Liver (tissue), 9 donors: ENCODE results near the gene BID. TPM values are rescaled to one million over a fixed set of nuclear protein-coding genes. Genes with fewer than 3 reads are reported as not detected.

ENCODE experiments used
- DNase-seq: peaks from one replicate; pipeline ENCODE4 v3.0.0-alpha.2; 2017; ENCODE audit warnings: low spot score
- H3K27ac ChIP-seq, 2 donors: one replicate each; pipeline ENCODE4 v1.7.0; 2013; ENCODE audit warnings: inconsistent platforms in 2 of 2, low read length in 2 of 2, control low read depth in 1 of 2, low read depth in 1 of 2, mild to moderate bottlenecking in 1 of 2
- H3K27me3 ChIP-seq, 4 donors: one replicate each; pipeline versions ENCODE4 v1.6.1 to v1.7.0; 2013; ENCODE audit warnings: low read length in 3 of 4, inconsistent platforms in 1 of 4, mild to moderate bottlenecking in 1 of 4, moderate library complexity in 1 of 4; ENCODE audit not compliant: control insufficient read depth in 4 of 4, insufficient read depth in 4 of 4
- H3K36me3 ChIP-seq, 4 donors: one replicate each; pipeline versions ENCODE4 v1.6.1 to v1.7.0; 2013; ENCODE audit warnings: low read length in 3 of 4, mild to moderate bottlenecking in 3 of 4, low read depth in 1 of 4, moderate library complexity in 1 of 4; ENCODE audit not compliant: control insufficient read depth in 4 of 4, insufficient read depth in 3 of 4
- H3K4me1 ChIP-seq, 4 donors: one replicate each; pipeline versions ENCODE4 v1.6.1 to v1.7.0; 2013; ENCODE audit warnings: low read length in 3 of 4, mild to moderate bottlenecking in 3 of 4, moderate library complexity in 1 of 4; ENCODE audit not compliant: control insufficient read depth in 4 of 4, insufficient read depth in 4 of 4
- H3K4me3 ChIP-seq, 3 donors: one replicate each; pipeline versions ENCODE4 v1.6.1 to v1.7.0; 2013; ENCODE audit warnings: low read length in 3 of 3, control low read depth in 1 of 3, low read depth in 1 of 3, mild to moderate bottlenecking in 1 of 3
- H3K9ac ChIP-seq, 2 donors: one replicate each; pipeline ENCODE4 v1.7.0; 2013; ENCODE audit warnings: low read length in 2 of 2, mild to moderate bottlenecking in 2 of 2, moderate library complexity in 2 of 2, control low read depth in 1 of 2, low read depth in 1 of 2
- H3K9me3 ChIP-seq, 4 donors: one replicate each; pipeline versions ENCODE4 v1.6.1 to v1.7.0; 2013; ENCODE audit warnings: low read length in 3 of 4; ENCODE audit not compliant: control insufficient read depth in 4 of 4
- ATF3 ChIP-seq: IDR thresholded peaks from 2 replicates; pipeline ENCODE4 v1.6.1; 2016; ENCODE audit warnings: antibody characterized with exemption
- CTCF ChIP-seq: fragments of 150-350 bp; IDR thresholded peaks from 2 replicates; pipeline ENCODE4 v1.5.1; 2017; ENCODE audit warnings: improper control_type of control experiment, low read depth, low read length; ENCODE audit not compliant: missing input control
- EGR1 ChIP-seq, 2 donors: IDR thresholded peaks; 2 replicates each; pipeline ENCODE4 v1.6.1; 2016 to 2018; ENCODE audit warnings: antibody characterized with exemption in 2 of 2, low read depth in 2 of 2
- FOXA1 ChIP-seq: IDR thresholded peaks from 2 replicates; pipeline ENCODE4 v1.6.1; 2016; ENCODE audit warnings: antibody characterized with exemption
- FOXA2 ChIP-seq: IDR thresholded peaks from 2 replicates; pipeline ENCODE4 v1.6.1; 2016; ENCODE audit warnings: antibody characterized with exemption
- GABPA ChIP-seq, 2 donors: IDR thresholded peaks in 1 of 2; conservative IDR thresholded peaks in 1 of 2; 2 replicates each; pipeline ENCODE4 v1.6.1; 2016; ENCODE audit warnings: antibody characterized with exemption in 2 of 2, mild to moderate bottlenecking in 1 of 2, moderate library complexity in 1 of 2
- HNF4A ChIP-seq, 2 donors: conservative IDR thresholded peaks; 2 replicates each; pipeline ENCODE4 v1.6.1; 2016; ENCODE audit warnings: antibody characterized with exemption in 2 of 2, mild to moderate bottlenecking in 2 of 2
- HNF4G ChIP-seq: IDR thresholded peaks from 2 replicates; pipeline ENCODE4 v1.6.1; 2016; ENCODE audit warnings: antibody characterized with exemption
- JUND ChIP-seq, 2 donors: IDR thresholded peaks; 2 replicates each; pipeline ENCODE4 v1.6.1; 2016; ENCODE audit warnings: antibody characterized with exemption in 2 of 2
- MAX ChIP-seq: IDR thresholded peaks from 2 replicates; pipeline ENCODE4 v1.6.1; 2016; ENCODE audit warnings: antibody characterized with exemption
- NR2F2 ChIP-seq: IDR thresholded peaks from 2 replicates; pipeline ENCODE4 v1.6.1; 2016; ENCODE audit warnings: antibody characterized with exemption
- RAD21 ChIP-seq, 2 donors: IDR thresholded peaks; 2 replicates each; pipeline ENCODE4 v1.6.1; 2016; ENCODE audit warnings: antibody characterized with exemption in 2 of 2, mild to moderate bottlenecking in 2 of 2
- RXRA ChIP-seq, 2 donors: IDR thresholded peaks; 2 replicates each; pipeline ENCODE4 v1.6.1; 2017 to 2018; ENCODE audit warnings: antibody characterized with exemption in 2 of 2, mild to moderate bottlenecking in 1 of 2
- SP1 ChIP-seq: IDR thresholded peaks from 2 replicates; pipeline ENCODE4 v1.6.1; 2018; ENCODE audit warnings: antibody characterized with exemption, mild to moderate bottlenecking
- TAF1 ChIP-seq: conservative IDR thresholded peaks from 2 replicates; pipeline ENCODE4 v1.6.1; 2016; ENCODE audit warnings: antibody characterized with exemption, mild to moderate bottlenecking
- YY1 ChIP-seq: IDR thresholded peaks from 2 replicates; pipeline ENCODE4 v1.6.1; 2016; ENCODE audit warnings: antibody characterized with exemption, mild to moderate bottlenecking
- ZBTB33 ChIP-seq: IDR thresholded peaks from 2 replicates; pipeline ENCODE4 v1.6.1; 2016; ENCODE audit warnings: antibody characterized with exemption
- WGBS: extraction: QIAGEN DNeasy Blood & Tissue Kit; methylation state at CpG from one replicate; pipeline ENCODE4 v1.1.7; 2013; 5-methylcytosine and 5-hydroxymethylcytosine counted together
- polyA plus RNA-seq, 2 donors: library from polyadenylated mRNA; stranded (reverse) in 1 of 2; unstranded in 1 of 2; fragments of 200-250 nt in 1 of 2; fragments of >200 nt in 1 of 2; fragmentation: Nextera tagmentation in 1 of 2; extraction: Ambion mirVana in 1 of 2; gene quantifications; one replicate each; pipeline versions ENCODE4 v1.2.1 to v1.2.3, GENCODE V29; 2013 to 2015
- total RNA-seq, 2 donors: library from RNA; depleted of rRNA; stranded (reverse); fragments of >200 nt; gene quantifications; one replicate each; pipeline ENCODE4 v1.2.3, GENCODE V29; 2014
- TF ChIP-seq, protein P1 (sequence below): IDR thresholded peaks from 2 replicates; pipeline ENCODE4 v1.6.1; 2016; ENCODE audit warnings: antibody characterized with exemption, mild to moderate bottlenecking
- donor health status: healthy.
- donor health status: healthy.
- donor health status: healthy.
- donor health status: healthy.
- donor health status: healthy.

Gene BID
- total and polyA plus RNA-seq, 4 donors: 28.7 to 66.9 (median 52.6) TPM

GRCh38 chr22:17772958-17773605, 1.2 kb downstream of the BID start:
- Histone ChIP-seq H3K36me3 (no peaks in the 10 kb centered on the region), H3K9me3 (no peaks in the 10 kb centered on the region), H3K4me3 (peak overlapping the region; percentile 5 to 69 (median 67)), H3K27me3 (no peaks in the 10 kb centered on the region), H3K9ac (peak overlapping the region in 1 of 2 donors; percentile 60), H3K27ac (peak overlapping the region; percentile 73 to 78), H3K4me1 (peaks cover 13 to 67% (median 55%) of the 10 kb centered on the region in 4 donors)
- DNase-seq: no peak
- 59% methylated on average over 18 of the region's 18 CpGs for WGBS
- no peak for TF ChIP-seq CTCF
- no peak for TF ChIP-seq FOXA1
- TF ChIP-seq NR2F2: no peak
- no peak for TF ChIP-seq RXRA (IDR thresholded peaks at IDR 0.05)
- TF ChIP-seq YY1: no peak
- TF ChIP-seq EGR1 (IDR thresholded peaks at IDR 0.05; ENCODE audit: low read depth in 2 of 2): no peak
- TF ChIP-seq MAX: no peak
- no peak for TF ChIP-seq HNF4G
- TF ChIP-seq, protein P1, sequence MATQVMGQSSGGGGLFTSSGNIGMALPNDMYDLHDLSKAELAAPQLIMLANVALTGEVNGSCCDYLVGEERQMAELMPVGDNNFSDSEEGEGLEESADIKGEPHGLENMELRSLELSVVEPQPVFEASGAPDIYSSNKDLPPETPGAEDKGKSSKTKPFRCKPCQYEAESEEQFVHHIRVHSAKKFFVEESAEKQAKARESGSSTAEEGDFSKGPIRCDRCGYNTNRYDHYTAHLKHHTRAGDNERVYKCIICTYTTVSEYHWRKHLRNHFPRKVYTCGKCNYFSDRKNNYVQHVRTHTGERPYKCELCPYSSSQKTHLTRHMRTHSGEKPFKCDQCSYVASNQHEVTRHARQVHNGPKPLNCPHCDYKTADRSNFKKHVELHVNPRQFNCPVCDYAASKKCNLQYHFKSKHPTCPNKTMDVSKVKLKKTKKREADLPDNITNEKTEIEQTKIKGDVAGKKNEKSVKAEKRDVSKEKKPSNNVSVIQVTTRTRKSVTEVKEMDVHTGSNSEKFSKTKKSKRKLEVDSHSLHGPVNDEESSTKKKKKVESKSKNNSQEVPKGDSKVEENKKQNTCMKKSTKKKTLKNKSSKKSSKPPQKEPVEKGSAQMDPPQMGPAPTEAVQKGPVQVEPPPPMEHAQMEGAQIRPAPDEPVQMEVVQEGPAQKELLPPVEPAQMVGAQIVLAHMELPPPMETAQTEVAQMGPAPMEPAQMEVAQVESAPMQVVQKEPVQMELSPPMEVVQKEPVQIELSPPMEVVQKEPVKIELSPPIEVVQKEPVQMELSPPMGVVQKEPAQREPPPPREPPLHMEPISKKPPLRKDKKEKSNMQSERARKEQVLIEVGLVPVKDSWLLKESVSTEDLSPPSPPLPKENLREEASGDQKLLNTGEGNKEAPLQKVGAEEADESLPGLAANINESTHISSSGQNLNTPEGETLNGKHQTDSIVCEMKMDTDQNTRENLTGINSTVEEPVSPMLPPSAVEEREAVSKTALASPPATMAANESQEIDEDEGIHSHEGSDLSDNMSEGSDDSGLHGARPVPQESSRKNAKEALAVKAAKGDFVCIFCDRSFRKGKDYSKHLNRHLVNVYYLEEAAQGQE: no peak
- TF ChIP-seq ZBTB33: no peak
- TF ChIP-seq JUND (IDR thresholded peaks at IDR 0.05): no peak
- no peak for TF ChIP-seq HNF4A (conservative IDR thresholded peaks at IDR 0.05)
- TF ChIP-seq FOXA2: no peak
- no peak for TF ChIP-seq SP1
- no peak for TF ChIP-seq ATF3
- TF ChIP-seq RAD21 (IDR thresholded peaks at IDR 0.05): no peak
- no peak for TF ChIP-seq TAF1
- TF ChIP-seq GABPA (IDR thresholded peaks at IDR 0.05 in 1 of 2, conservative IDR thresholded peaks at IDR 0.05 in 1 of 2): no peak
